HG03064 (cell line): ENCODE data around the gene MAP4K2.

ENCODE experiments used
- ATAC-seq: cut with Tn5 transposase; IDR thresholded peaks from one replicate; pipeline ENCODE4 v1.9.1; 2021; ENCODE audit warnings: low read depth; ENCODE audit not compliant: unreplicated experiment

MAP4K2 gene

DNA sequence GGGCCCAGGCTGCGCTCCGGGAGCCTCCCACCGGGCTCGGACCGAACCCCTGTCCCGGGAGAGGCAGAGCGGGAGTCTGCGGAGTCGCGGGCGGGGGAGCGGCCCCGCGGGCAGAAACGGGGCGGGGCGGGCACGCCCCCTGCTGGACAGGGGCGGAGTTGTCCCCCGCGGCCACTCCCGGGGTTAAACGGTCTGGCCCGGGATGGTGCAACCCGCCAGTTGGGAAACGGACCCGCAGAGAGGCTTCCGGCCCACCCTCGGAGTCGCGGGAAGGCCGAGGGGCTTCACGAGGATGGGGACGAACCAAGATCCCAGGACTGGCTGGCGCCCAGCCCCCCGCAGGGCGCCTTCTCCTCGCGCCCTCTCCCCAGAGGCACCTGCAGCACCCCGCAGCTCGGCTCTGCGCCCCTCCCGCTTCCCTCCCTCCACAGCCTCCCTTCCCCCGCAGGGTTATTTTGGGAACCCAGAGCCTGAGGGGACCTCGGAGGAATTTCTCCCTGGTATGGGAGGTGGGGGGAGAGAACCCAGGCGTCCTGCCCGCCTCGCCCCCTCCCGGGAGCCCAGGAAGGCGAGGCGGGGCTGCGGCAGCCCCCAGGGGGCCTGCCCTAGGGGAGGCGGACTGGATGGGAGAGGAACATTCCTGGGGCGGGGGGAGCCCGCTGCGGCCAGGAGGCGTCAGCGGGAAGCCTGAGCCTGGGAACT, 60.0 kb downstream of the MAP4K2 start:
- ATAC-seq, result no peak

DNA sequence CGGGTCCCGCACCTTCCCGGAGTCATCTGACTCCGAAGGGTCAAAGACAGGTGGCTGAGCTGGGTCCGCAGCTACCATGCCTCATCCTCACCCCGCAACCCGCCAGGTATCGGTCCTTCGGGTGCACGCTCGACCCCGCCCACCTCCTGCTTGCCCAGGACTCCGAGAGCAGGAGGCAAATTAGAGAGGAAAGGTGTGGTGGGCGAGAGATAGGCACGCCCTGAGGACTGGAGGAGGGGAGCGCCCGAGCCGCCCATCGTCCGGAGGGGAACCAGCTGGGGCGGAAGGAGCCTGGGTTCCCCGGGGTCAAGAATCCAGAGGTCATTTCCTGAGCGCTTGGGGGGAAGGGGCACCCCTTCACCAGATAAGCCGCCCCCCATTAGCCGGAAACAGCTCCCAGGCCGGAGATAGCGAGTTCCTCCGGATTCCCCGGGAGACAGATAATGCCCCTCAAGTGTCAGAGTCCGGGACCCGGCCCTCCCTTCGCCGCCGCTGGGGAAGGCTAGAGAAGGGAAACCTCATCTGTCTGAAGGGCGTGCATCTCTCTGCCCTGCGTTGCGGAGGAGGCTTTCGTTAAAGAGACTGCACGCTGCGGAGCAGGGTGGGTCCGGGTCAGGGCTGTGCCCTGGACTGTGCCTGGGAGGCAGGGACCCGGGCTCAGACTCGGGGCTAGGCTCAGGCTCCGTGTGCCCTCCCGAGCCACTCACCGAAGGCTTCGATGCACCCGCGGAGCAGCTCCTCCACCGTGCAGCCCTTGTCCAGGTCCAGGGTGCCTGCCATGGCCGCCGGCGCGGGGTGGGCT, 60.7 kb downstream of the MAP4K2 start:
- no peak for ATAC-seq

DNA sequence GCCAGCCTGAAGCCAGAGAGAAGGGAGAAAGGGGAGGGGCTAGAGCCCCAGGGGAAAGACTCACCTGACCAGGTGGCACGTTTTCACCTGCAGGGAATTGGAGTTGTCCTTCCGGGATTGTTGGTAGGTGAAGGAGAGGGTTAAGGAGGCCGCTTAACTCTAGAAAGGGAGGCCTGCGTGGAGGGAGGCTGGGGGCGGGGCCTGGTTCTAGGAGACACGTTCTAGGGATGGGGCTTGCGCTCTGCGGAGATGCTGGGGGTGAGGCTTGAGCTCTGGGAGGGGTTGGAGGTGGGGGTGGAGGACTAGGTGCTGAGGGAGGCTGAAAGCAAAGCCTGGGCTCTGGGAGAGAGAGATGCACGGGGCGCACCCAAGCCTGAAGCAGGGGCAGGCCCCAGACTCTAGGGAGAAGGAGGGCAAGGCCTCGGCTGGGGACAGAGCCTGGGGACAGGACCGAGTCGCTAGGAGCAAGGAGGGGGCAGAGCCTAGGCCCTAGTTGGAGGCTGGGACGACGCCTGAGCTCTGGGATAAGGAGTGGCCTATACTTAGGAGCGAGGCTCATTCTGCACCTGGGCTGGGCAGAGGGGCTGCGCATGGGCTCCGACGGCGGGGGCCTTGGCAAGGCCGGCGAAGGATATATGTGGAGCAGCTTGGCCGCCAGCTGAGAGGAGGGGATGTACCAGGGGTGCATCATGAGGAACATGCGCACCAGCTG, 61.5 kb downstream of the MAP4K2 start:
- no peak for ATAC-seq

DNA sequence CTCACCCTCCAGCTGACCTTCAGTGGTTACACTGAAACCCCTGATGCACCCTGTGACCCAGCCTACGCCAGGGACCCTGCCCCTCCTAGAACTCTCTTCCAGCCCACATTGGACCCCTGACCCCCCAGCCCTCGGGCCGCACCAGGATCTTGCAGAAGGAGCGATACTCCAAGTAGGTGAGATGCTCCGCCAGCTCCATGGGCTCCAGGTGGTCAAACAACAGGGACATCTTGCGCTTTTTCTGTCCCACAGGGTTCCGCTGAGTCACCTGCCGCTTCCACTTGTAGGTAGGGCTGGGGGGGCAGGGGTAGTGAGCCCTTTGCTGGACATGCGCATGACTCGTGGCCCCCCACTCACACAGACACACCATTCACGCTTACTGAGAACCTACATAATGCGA, 63.1 kb downstream of the MAP4K2 start:
- ATAC-seq, result no peak

DNA sequence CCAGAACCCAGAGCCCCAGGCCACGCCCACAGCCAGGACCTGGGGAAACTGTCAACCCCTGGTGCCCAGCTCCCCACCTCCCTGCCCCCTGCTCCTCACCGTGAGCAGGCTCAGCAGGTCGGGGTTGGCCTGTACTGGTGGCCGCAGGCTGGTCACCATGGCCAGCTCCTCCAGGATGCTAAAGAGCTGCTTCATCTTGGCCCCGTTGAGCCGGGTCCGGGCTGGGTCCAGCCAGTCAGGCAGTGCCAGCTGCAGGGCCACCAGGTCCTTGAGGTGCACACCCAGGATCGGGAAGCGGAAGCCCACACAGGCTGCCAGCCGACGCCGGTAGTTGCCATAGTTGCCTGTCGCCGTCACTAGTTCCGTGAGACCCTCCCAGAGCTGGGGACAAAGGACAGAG, 66.4 kb downstream of the MAP4K2 start:
- no peak for ATAC-seq

DNA sequence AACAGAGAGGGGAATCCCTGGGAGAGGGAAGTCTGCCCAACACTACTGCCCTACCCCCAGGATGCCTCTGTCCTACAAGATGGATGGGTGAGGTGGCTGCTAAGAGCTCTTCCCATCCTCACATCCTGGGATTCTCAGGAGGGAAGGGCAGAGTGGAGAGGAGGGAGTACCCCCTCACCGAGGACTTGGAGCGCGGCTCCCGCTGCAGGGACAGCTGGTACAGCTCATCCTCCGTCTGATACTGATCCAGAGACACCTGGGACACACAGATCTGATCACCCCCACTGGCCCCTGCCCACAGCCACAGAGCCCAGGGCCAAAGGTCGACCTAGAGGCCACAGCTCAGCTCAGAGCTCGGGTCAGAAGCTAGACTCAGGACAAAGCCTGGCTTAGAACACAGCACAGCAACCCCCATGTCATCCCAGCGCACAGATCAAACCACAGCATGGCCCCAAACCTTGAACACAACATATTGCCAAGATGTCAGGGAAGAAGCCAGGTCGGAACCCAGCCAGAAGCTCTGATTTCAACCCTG, 67.2 kb downstream of the MAP4K2 start:
- no peak for ATAC-seq
